GM12878 (cell line): ENCODE measurements around the gene PDZD8. TPM values are rescaled to one million over a fixed set of nuclear protein-coding genes. Genes with fewer than 3 reads are reported as not detected.
A peak's percentile ranks its signal among the peaks of the same experiment; 100 is the strongest.

Source experiments
- ATAC-seq: fragments of 200-7000 bp; cut with Tn5 transposase; 3 replicates; pipeline ENCODE4 v1.9.1; 2020; ENCODE audit warnings: mild to moderate bottlenecking, moderate library complexity
- BruUV-seq: library from RNA; stranded (reverse); fragments of 400-500 nt; replicated peaks from 2 replicates; lab custom pipeline; 2021; lab: Mats Ljungman, UMichigan
- CTCF ChIA-PET: fragments of 300-600 bp; sonication (Branson Sonifier 250); formaldehyde crosslinking; extraction: SDS; loops from one replicate; lab custom pipeline; 2021; ENCODE audit warnings: inconsistent platforms; lab: Yijun Ruan, JAX
- POLR2A ChIA-PET: fragments of 350-600 bp; formaldehyde crosslinking; extraction: SDS; loops from one replicate; lab custom pipeline; 2021; ENCODE audit warnings: inconsistent platforms; lab: Charles Lee
- RAD21 ChIA-PET: fragments of 300-600 bp; sonication (Branson Sonifier 250); formaldehyde crosslinking; loops from one replicate; lab custom pipeline; 2023; ENCODE audit warnings: antibody characterized with exemption; ENCODE audit not compliant: unreplicated experiment; lab: Charles Lee
- SMC1A ChIA-PET: fragments of 300-600 bp; sonication (Branson Sonifier 250); formaldehyde crosslinking; loops from one replicate; lab custom pipeline; 2023; ENCODE audit not compliant: unreplicated experiment, uncharacterized antibody; lab: Charles Lee
- DNase-seq: peaks from one replicate; pipeline ENCODE4 v3.0.0-alpha.2; 2011; ENCODE audit warnings: low read depth, low spot score
- FAIRE-seq: peaks from 3 replicates; lab custom pipeline; 2011; peaks lifted over from hg19 to GRCh38; lab: Jason Lieb, UNC
- H2AFZ ChIP-seq: 2 replicates; pipeline ENCODE4 v1.6.0; 2011; ENCODE audit warnings: low read depth, low read length, control low read depth; ENCODE audit not compliant: control insufficient read depth
- H3K27ac ChIP-seq: 2 replicates; pipeline ENCODE4 v1.5.1; 2011; ENCODE audit warnings: control low read depth; ENCODE audit not compliant: control insufficient read depth, insufficient read depth
- H3K27me3 ChIP-seq, 2 experiments: replicated peaks in 1 of 2; 2 replicates each; pipeline versions ENCODE4 v1.6.0 to v1.6.1; 2011; ENCODE audit warnings: low read length in 1 of 2; ENCODE audit not compliant: control insufficient read depth in 2 of 2, insufficient read depth in 2 of 2
- H3K36me3 ChIP-seq, 2 experiments: 2 replicates each; pipeline ENCODE4 v1.5.1; 2011; ENCODE audit warnings: low read length in 1 of 2; ENCODE audit not compliant: control insufficient read depth in 2 of 2, insufficient read depth in 2 of 2
- H3K4me1 ChIP-seq: 2 replicates; pipeline ENCODE4 v1.6.1; 2011; ENCODE audit warnings: mild to moderate bottlenecking, low read length, moderate library complexity, mixed read lengths; ENCODE audit not compliant: control insufficient read depth, insufficient read depth
- H3K4me2 ChIP-seq: 2 replicates; pipeline ENCODE4 v1.6.0; 2011; ENCODE audit warnings: control low read depth; ENCODE audit not compliant: control insufficient read depth, insufficient read depth
- H3K4me3 ChIP-seq: fragments of 200-600 bp; sonication (generic); 2 replicates; pipeline ENCODE4 v1.5.1; 2016
- H3K79me2 ChIP-seq: 2 replicates; pipeline ENCODE4 v1.6.0; 2011; ENCODE audit warnings: low read length; ENCODE audit not compliant: control insufficient read depth, insufficient read depth
- H3K9ac ChIP-seq: 2 replicates; pipeline ENCODE4 v1.8.0; 2011; ENCODE audit warnings: low read length, control low read depth, mixed read lengths; ENCODE audit not compliant: control insufficient read depth, insufficient read depth
- H3K9me3 ChIP-seq: replicated peaks from 3 replicates; pipeline ENCODE4 v1.5.1; 2011; ENCODE audit warnings: mild to moderate bottlenecking, low read length; ENCODE audit not compliant: control insufficient read depth, insufficient read depth
- H4K20me1 ChIP-seq: 2 replicates; pipeline ENCODE4 v1.6.0; 2011; ENCODE audit not compliant: control insufficient read depth, insufficient read depth
- BRCA1 ChIP-seq: IDR thresholded peaks from 2 replicates; pipeline ENCODE4 v1.6.1; 2011; ENCODE audit warnings: low read depth, low read length, improper control_type of control experiment
- CBX5 ChIP-seq: sonication (generic); IDR thresholded peaks from 2 replicates; pipeline ENCODE4 v1.6.1; 2016; ENCODE audit warnings: low read depth, moderate library complexity, mild to moderate bottlenecking, inconsistent platforms
- CEBPZ ChIP-seq: fragments of 150-350 bp; IDR thresholded peaks from 2 replicates; pipeline ENCODE4 v1.6.1; 2016; ENCODE audit warnings: low read depth, low read length
- CHD1 ChIP-seq: IDR thresholded peaks from 2 replicates; pipeline ENCODE4 v1.6.1; 2012; ENCODE audit warnings: low read depth, low read length, improper control_type of control experiment
- FOS ChIP-seq: IDR thresholded peaks from 3 replicates; pipeline ENCODE4 v1.6.1; 2011; ENCODE audit warnings: borderline replicate concordance; ENCODE audit not compliant: insufficient read length; ENCODE audit errors: extremely low read depth
- GABPA ChIP-seq: IDR thresholded peaks from 2 replicates; pipeline ENCODE4 v1.6.1; 2014; ENCODE audit warnings: antibody characterized with exemption, low read depth, mild to moderate bottlenecking, inconsistent platforms
- NFYA ChIP-seq: IDR thresholded peaks from 2 replicates; pipeline ENCODE4 v1.6.1; 2011; ENCODE audit warnings: low read depth, mild to moderate bottlenecking, low read length, improper control_type of control experiment, borderline replicate concordance
- NRF1 ChIP-seq: conservative IDR thresholded peaks from 2 replicates; pipeline ENCODE4 v1.6.1; 2011; ENCODE audit warnings: mild to moderate bottlenecking, low read depth, low read length, improper control_type of control experiment
- RFX5 ChIP-seq: IDR thresholded peaks from 2 replicates; pipeline ENCODE4 v1.6.1; 2011; ENCODE audit warnings: low read depth, low read length, improper control_type of control experiment
- SIX5 ChIP-seq: IDR thresholded peaks from 2 replicates; pipeline ENCODE4 v1.6.1; 2011; ENCODE audit warnings: mild to moderate bottlenecking, low read depth, low read length, moderate library complexity; ENCODE audit not compliant: severe bottlenecking
- SMC3 ChIP-seq: IDR thresholded peaks from 2 replicates; pipeline ENCODE4 v1.6.1; 2011; ENCODE audit warnings: low read length, improper control_type of control experiment, borderline replicate concordance
- SREBF1 ChIP-seq: IDR thresholded peaks from 2 replicates; pipeline ENCODE4 v1.6.1; 2012; ENCODE audit warnings: mild to moderate bottlenecking, low read length
- SRF ChIP-seq, 2 experiments: IDR thresholded peaks; 2 replicates each; pipeline ENCODE4 v1.6.1; 2011; ENCODE audit warnings: low read depth in 2 of 2, low read length in 2 of 2, mild to moderate bottlenecking in 1 of 2, moderate library complexity in 1 of 2
- YY1 ChIP-seq: IDR thresholded peaks from 2 replicates; pipeline ENCODE4 v1.6.1; 2011; ENCODE audit warnings: low read depth, mild to moderate bottlenecking, low read length
- WGBS: methylation state at CpG from one replicate; pipeline ENCODE4 v1.1.6; 2016; ENCODE audit warnings: low lambda C conversion rate; ENCODE audit not compliant: insufficient replicate concordance, insufficient coverage; ENCODE audit errors: missing lambda C conversion rate; 5-methylcytosine and 5-hydroxymethylcytosine counted together
- in situ Hi-C: fragments of 300-500 bp; cut with MboI; formaldehyde crosslinking; loops from 9 replicates; pipeline ENCODE4 v1.14.3; 2018; ENCODE audit warnings: mixed read lengths
- intact Hi-C: fragments of 100-400 bp; cut with micrococcal nuclease; formaldehyde crosslinking; loops from one replicate; pipeline ENCODE4 v1.14.2; 2022; ENCODE audit not compliant: unreplicated experiment
- polyA plus RNA-seq, 11 experiments: library from polyadenylated mRNA; depleted of rRNA in 4 of 11; unstranded in 6 of 11; stranded (reverse) in 5 of 11; fragments of >200 nt; fragmentation: Nextera tagmentation in 4 of 11; fragmentation: Illumina TruSeq in 1 of 11; extraction: Ambion mirVana in 4 of 11; extraction: Trizol in 1 of 11; gene quantifications; 1 replicate in 1 of 11; 2 replicates in 10 of 11; pipeline versions ENCODE4 v1.2.1 to v1.2.3, GENCODE V29; 2011 to 2016; ENCODE audit warnings: inconsistent platforms in 2 of 11, missing spikeins in 2 of 11, low read depth in 1 of 11
- total RNA-seq, 4 experiments: library from RNA; depleted of rRNA in 3 of 4; stranded (reverse); fragments of >200 nt in 3 of 4; fragmentation: Illumina TruSeq in 1 of 4; extraction: Trizol in 1 of 4; gene quantifications; 2 replicates each; pipeline versions ENCODE4 v1.2.1 to v1.2.3, GENCODE V29; 2013 to 2021

Gene PDZD8
- total and polyA plus RNA-seq, 10 of the 15 experiments (the other 5 are each of a cell fraction or from before 2014, with no cell fraction given) = 2.0 to 21.2 (median 6.7) TPM

DNA sequence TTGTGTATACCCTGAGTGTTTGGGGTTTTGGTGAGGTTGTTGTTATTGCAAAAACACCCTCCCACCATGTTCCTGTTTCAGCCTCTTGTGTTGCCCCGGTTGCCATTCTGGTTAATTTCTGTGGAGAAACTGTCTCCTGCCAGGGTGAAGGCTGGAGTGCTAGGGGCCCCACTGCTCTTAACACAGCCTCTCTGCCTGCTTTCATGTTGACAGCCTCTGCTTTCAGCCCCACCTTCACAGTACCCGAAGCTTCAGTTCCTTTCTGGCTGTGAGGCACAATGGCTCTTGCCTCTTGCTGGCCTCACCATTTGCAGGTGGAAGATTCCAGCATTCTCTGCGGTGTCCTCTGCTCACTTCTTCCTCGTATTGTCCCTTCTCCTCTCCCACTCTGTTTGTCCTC lies 115.2 kb downstream of the PDZD8 start:
- no peak overlapping the region for H3K4me3 ChIP-seq
- in situ Hi-C loops (no loop called here), intact Hi-C loops (no loop called here)
- DNase-seq (no peak), FAIRE-seq (peak; percentile 59), ATAC-seq (peak; percentile 67)
- no peak overlapping the region for H3K27ac ChIP-seq
- no peak overlapping the region for H3K4me2 ChIP-seq
- H3K79me2 ChIP-seq = no peaks in the 10 kb centered on the region
- WGBS = 33% methylated on average over 4 of the region's 4 CpGs
- H2AFZ ChIP-seq = no peak overlapping the region
- ChIA-PET POLR2A (no interaction called here), SMC1A (interaction anchor here (0.7 kb wide), 1 partner anchor 60 kb away, joined by 4 read pairs; no protein-coding TSS in a partner anchor), CTCF (no interaction called here), RAD21 (interaction anchor here (0.8 kb wide), 1 partner anchor 60 kb away, joined by 3 read pairs; no protein-coding TSS in a partner anchor)
- no peaks in the 10 kb centered on the region for H3K4me1 ChIP-seq
- no peak for TF ChIP-seq SREBF1
- no peak for TF ChIP-seq RFX5
- TF ChIP-seq FOS = no peak
- no peak for TF ChIP-seq SIX5
- TF ChIP-seq NFYA = no peak
- no peak for TF ChIP-seq CHD1
- TF ChIP-seq SRF (IDR thresholded peaks at IDR 0.05; ENCODE audit: low read depth in 2 of 2, low read length in 2 of 2) = no peak
- no peak for TF ChIP-seq SMC3
- no peak for TF ChIP-seq NRF1
- TF ChIP-seq CBX5 = no peak
- TF ChIP-seq BRCA1 = no peak
- no peak for TF ChIP-seq YY1
- no peak for TF ChIP-seq GABPA
- no peak for TF ChIP-seq CEBPZ
- H3K9me3 ChIP-seq = no peaks in the 10 kb centered on the region
- H3K36me3 ChIP-seq = no peaks in the 10 kb centered on the region
- peaks cover 0 to 3% of the 10 kb centered on the region in 2 experiments; a peak in 1 of 4 replicates for H3K27me3 ChIP-seq
- no peaks in the 10 kb centered on the region for H4K20me1 ChIP-seq
- no TSS peak for BruUV-seq
- H3K9ac ChIP-seq = no peak overlapping the region
